Liver (tissue), 3 donors: Measurements from ENCODE around the gene TSPAN33.

Experiments used
- CTCF ChIP-seq: fragments of 150-350 bp; IDR thresholded peaks from 2 replicates; pipeline ENCODE4 v1.5.1; 2017; ENCODE audit warnings: improper control_type of control experiment, low read depth, low read length; ENCODE audit not compliant: missing input control
- GABPA ChIP-seq, 2 donors: IDR thresholded peaks in 1 of 2; conservative IDR thresholded peaks in 1 of 2; 2 replicates each; pipeline ENCODE4 v1.6.1; 2016; ENCODE audit warnings: antibody characterized with exemption in 2 of 2, mild to moderate bottlenecking in 1 of 2, moderate library complexity in 1 of 2
- HNF4A ChIP-seq, 2 donors: conservative IDR thresholded peaks; 2 replicates each; pipeline ENCODE4 v1.6.1; 2016; ENCODE audit warnings: antibody characterized with exemption in 2 of 2, mild to moderate bottlenecking in 2 of 2
- JUND ChIP-seq, 2 donors: IDR thresholded peaks; 2 replicates each; pipeline ENCODE4 v1.6.1; 2016; ENCODE audit warnings: antibody characterized with exemption in 2 of 2
- REST ChIP-seq: IDR thresholded peaks from 2 replicates; pipeline ENCODE4 v1.6.1; 2016; ENCODE audit warnings: antibody characterized with exemption, mild to moderate bottlenecking
- SP1 ChIP-seq: IDR thresholded peaks from 2 replicates; pipeline ENCODE4 v1.6.1; 2018; ENCODE audit warnings: antibody characterized with exemption, mild to moderate bottlenecking
- YY1 ChIP-seq: IDR thresholded peaks from 2 replicates; pipeline ENCODE4 v1.6.1; 2016; ENCODE audit warnings: antibody characterized with exemption, mild to moderate bottlenecking
- TF ChIP-seq, protein P1 (sequence below): IDR thresholded peaks from 2 replicates; pipeline ENCODE4 v1.6.1; 2016; ENCODE audit warnings: antibody characterized with exemption
- donor health status: healthy.
- donor health status: healthy.

GRCh38 chr7:129188372-129188891, 43.9 kb downstream of the TSPAN33 start, which contains the start of gene SMO:
- TF ChIP-seq CTCF (no peak), GABPA (IDR thresholded peaks at IDR 0.05 in 1 of 2, conservative IDR thresholded peaks at IDR 0.05 in 1 of 2) (no peak), HNF4A (conservative IDR thresholded peaks at IDR 0.05) (no peak), YY1 (no peak), REST (no peak), SP1 (no peak), JUND (IDR thresholded peaks at IDR 0.05) (no peak)
- TF ChIP-seq, protein P1, sequence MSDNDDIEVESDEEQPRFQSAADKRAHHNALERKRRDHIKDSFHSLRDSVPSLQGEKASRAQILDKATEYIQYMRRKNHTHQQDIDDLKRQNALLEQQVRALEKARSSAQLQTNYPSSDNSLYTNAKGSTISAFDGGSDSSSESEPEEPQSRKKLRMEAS = no peak
